HG02678 (cell line): ENCODE results near the gene PRKN.
A peak's percentile ranks its signal among the peaks of the same experiment; 100 is the strongest.

Source experiments
- ATAC-seq: cut with Tn5 transposase; IDR thresholded peaks from one replicate; pipeline ENCODE4 v1.9.1; 2021; ENCODE audit warnings: mild to moderate bottlenecking, moderate library complexity; ENCODE audit not compliant: unreplicated experiment

The PRKN gene

DNA sequence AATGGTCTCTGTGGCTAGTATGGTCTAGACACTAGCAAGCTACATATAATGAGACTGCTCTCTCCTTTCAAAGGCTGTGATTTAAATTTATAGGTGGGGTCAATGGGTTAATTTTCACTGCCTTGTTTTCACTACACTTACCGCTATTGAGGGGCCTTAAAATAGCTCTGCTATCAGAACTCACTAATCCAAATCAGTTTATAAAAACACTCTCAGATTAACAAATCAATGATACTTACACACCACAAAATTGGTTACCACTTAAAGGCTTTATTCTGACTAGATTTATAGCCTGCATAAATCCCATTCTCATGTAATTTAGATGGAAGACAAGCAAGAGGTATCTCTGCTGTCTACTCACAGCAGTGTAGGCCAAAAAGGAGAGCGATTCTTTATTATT, 1140.7 kb downstream of the PRKN start:
- ATAC-seq = no peak

DNA sequence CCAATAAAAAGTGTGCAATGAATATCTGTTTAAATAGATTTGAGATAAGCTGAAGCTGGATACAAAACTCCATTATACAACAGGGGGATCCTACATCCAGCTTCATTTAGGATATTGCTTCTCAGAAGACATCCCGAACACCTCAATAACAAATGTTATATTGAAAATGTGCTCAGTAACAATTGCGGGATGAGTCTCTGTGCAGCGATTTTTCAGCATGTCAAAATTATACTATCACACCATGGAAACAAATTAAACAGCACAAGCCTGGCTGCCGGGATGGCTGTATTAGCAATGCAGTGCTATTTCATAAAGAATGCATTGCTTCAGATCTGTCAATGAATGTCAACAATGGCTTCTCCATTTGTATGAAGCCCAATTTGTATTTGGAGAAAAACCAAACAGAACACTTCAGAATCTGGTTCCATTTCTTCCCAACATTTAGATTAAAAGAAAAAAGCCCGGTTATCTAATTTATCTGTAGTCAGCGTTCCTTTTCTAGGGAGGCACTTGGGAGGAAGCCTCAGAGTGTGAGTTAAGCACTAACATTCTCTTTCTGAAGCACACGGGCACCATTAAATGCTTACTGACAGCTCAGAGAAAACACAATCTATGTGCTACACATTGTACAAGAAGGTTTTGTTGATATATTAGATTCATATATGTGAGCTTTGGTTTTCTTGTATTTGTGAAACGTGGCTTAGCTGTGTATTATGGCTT, 1142.8 kb downstream of the PRKN start:
- ATAC-seq = no peak

DNA sequence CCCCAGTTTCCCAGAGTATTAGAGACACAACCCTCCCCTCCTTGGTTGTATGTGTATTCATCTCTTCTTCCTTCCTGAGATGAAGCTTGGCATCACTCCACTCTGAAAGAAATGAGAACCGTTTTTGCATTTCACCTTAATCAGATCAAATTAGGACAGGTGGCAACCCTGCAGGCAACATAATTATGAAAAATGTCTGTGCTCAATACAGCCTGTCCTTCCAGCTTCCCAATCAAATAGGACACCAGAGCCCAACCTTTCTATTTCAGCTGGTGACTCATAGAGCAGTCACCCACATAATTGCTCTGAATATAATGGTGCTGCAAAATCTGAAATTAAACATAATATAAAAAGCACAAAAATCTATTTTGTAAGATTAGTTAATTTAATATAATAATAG, 1143.5 kb downstream of the PRKN start:
- no peak for ATAC-seq

DNA sequence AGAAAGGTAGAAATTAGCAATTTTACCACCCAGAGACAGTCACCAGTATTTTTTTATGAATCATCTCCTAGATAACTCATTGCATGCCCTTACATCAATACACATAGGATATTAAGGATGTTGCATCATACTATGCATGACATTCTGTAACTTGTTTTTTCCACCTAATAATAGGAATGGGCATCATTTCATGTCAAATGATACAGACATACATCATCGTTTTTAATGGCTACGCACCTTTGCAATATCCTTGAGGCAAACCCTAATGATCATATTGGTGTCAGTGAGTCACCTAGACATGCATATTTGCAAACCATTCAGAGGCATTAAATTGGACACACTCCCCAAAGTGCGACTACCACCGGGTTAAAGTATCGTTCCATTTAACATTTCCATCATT, 1144.0 kb downstream of the PRKN start:
- ATAC-seq = no peak

DNA sequence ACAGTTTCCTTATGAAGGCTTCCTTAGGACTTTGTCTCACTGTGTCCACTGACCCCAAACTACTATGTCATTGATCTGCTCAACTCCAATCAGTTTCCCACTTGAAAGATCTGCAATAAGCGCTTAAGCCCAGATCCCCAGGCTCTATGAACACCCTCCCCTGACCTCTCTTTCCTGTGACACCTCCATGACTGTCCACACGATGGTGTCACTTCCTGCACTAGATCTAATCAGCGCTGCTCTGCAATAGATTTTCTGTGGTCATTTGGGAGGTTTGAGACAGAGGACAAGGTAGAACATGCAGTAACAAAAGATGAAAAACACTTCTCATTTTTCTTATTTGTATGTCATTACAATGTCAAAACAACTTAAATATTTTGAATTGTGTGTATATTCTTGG, 1149.1 kb downstream of the PRKN start:
- no peak for ATAC-seq

DNA sequence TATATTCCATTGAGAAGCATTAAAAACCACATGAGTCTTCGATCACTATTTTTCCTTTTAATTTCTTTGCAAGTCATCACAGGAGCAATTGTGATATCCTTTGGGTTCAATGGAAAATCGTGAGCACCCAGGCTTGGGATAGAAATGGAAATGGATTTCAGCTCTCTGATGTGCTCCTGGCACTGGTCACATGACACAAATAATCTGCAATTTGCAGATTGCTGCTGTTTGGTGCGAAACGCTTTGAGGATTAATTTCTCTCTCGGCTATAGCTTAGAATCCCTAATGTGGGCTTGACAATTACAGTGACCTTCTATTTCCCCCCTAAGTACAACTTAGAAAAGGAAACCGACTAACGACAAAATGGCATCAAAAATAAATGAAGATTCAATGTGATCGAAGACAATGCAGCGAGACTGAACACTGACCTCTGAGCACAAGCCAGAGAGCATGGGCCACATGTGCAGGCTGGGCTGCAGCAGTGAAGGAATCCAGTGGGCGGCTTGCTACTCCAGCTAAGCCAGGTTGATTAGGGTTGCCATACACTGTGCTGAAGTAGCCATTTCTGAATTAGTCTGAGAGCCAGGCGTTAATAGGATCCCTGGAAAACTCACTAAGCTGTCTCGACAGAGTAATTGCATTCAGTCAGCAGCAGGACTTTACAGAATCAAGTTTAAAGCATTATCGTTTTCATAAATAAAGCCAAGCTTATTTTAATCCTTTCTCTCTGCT, 1151.9 kb downstream of the PRKN start:
- ATAC-seq = no peak

DNA sequence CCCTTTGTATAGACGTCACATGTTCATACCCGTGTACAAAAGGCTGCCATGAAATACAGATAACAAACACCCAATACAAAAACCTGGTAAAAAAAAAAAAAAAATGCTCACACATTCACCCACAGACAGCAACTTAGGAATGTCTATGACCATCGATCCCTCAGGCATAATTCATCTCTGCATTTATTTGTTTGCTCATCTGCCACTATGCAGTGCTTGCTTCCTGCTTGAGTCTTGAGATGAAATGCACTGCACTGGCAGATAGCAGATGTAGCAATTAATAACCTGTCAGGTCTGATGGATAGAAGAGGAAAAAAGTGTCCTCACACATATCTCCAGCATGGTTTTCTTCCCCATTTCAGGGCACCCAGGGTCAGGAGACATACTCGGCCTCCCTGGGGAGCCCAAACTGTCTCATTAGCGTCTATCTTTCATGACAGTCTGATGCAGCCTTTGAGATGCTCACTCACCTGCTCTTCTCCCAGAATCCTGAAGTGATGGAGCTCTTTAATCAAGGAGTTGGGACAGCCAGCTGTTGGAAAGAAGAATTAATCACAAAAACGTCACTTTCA, 1158.6 kb downstream of the PRKN start:
- no peak for ATAC-seq

DNA sequence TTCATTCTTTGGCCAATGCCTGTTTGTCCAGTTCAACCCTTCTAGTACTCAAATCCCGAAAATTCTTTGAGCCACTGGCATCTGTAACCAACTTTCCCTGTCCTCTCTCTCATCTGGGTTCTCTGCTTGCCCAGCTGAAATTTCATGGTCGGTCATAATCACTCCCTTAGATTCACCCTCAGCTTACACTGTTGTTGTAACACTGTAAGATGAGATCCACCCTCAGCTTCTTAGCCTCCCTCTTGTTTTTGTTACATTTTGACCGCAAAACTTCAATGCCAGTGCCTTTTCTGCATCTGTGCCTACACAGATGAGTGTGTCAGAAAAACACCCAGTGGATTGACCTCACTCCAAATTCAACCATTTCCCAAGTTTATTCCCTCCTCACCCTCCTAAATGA, 1162.6 kb downstream of the PRKN start:
- ATAC-seq = no peak

DNA sequence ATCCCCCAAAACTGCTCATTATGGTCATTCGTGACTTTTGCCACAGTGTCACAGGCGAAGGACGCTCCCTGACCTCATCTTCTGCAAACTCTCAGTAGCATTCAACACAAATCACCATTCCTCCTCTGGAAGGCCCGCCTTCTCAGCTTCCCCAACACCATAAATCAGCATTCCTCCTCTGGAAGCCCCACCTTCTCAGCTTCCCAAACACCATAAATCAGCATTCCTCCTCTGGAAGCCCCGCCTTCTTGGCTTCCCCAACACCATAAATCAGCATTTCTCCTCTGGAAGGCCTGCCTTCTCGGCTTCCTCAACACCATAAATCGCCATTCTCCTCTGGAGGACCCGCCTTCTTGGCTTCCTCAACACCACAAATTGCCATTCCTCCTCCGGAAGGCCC, 1165.7 kb downstream of the PRKN start:
- ATAC-seq = no peak

DNA sequence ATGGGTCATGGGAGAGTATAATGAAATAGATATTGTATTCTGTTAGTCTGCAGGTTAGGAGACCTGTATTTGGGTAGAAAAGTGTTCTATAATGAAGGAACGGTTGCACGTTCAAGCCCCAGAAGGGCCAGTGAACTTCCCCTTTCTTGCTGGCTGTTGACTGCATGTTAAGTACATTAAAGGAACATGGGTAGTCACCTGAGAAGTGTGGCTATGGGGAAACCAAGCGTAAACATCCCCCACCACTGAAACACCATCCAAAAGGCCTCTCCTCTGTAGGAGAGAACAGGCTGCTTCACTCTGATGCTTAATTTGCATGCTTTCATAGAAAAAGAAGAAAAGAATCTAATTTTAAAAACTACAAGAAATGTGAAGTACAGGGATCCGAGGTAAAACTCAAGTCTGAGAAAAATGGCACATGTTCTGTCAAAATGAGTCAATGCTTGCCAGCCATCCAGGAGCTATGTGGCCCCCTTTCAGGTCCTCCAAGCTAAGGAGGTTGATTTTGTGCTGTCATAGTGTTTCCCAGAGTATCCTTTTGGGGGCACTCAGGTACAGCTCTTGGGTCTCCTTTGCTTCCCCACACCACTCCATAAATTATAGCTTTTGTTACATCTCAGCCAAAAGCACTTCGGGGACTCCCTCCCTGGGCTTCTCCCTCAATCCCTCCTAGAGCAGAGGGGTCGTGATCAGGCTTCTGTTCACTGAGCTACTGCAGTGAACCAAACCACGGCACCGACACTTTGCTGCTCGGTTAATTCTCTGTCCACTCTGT, 1170.0 kb downstream of the PRKN start:
- ATAC-seq = no peak

DNA sequence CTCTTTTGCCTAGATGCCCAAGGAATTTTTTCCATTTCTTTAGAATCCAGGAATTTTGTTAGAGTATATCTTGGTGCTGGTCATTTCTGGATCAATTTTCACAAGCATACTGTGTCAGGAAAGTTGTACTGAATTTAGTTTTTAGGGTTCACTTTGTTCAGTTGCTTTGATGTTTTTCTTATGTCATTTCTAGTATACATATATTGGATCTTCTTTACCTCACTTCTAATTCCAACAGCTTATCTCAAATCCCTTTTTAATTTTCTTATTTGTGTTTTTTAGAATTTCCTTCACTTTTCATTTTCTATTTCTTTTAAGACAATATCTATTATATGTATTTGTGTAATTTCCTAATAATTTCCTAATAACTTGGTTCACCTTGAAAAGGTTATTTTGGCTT, 1172.7 kb downstream of the PRKN start:
- no peak for ATAC-seq

DNA sequence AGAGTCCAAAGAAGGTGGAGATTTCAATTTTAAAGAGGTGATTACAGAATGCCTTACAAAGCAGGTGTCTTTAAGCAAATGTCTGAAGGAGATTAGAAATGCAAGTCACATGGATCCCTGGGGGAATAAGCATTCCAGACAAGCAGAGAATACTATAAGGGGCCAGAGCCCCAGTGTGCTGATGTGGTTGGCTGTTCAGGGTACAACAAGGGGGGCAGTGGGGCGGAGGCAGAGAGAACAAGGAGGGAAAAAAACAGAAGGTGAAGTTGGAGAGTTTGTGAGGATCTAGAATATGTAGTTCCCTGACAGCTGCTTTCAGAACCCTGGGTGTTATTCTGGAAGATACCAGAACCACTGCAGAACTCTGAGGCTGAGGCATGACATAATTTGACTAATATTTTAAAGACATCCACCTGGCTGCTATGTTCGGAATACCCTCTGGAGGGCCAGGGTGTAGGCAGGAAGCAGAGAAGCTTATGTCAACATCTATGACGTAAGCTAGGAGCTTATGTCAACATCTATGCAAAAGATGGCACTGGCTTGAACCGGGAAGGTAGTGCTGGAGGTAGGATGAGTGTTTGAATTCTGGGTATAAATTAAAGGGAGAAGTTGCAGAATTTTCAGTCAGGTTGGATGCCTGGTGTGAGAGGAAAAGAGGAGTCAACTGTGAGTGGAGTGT, 1177.5 kb downstream of the PRKN start:
- ATAC-seq = no peak

DNA sequence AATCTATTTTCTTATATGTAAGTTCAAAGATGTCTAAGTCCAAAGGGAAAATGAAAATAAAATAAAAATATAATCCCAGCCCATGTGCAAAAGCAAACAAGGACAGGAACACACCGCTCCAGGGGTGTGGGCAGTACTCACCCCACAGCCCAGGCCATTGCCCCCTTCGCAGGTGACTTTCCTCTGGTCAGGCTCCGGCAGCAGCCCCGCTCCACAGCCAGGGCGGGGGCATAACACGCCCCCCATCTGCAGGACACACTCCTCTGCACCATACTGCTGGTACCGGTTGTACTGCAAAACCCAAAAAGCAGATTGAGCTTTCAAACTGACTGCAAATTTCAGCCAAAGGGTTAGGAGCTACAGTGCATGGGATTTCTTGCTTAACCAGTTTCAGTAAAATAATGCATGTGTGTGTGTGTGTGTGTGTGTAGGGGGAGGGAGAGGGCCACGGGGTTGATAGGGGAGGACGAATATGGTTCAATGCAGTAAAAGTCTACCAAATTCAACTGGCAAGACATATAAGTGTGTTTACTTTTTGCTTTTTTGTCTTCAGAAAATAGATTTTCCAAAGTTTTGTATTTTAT, 1178.8 kb downstream of the PRKN start:
- no peak for ATAC-seq

DNA sequence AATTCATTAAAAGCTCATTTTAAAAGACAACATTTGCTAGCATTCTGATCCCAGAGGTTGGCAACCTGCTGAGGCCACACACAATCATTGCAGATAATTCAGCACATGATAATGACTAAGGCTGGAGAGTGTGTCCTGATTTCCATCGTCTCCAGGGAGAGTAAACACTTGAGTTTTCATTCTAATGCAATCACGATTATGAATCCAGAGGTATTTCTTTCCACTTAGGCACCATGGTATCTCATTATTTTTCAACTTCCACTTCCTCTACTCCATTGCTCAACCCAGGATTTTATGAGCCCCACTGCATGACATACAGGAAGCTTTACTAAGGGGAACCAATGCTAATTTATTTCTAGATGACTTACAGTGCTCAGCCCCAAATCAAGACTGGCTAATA, 1179.9 kb downstream of the PRKN start:
- ATAC-seq = no peak

DNA sequence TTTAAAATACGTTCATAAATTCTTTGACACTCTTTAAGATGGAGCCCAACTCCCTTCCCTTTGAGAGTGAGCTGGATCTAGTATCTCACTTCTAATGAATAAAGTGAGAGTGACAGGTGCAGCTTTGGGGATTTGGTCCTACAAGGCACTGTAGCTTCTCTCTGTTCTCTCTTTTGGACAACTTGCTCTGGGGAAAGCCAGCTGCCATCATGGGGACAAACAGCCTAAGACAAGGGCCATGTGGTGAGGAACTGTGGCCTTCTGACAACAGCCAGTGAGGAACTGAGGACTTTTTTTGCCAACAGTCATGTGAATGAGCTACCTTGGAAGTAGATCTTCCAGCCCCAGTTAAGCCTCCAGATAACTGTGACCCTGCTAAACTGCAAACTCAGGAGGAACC, 1180.9 kb downstream of the PRKN start:
- ATAC-seq = no peak

DNA sequence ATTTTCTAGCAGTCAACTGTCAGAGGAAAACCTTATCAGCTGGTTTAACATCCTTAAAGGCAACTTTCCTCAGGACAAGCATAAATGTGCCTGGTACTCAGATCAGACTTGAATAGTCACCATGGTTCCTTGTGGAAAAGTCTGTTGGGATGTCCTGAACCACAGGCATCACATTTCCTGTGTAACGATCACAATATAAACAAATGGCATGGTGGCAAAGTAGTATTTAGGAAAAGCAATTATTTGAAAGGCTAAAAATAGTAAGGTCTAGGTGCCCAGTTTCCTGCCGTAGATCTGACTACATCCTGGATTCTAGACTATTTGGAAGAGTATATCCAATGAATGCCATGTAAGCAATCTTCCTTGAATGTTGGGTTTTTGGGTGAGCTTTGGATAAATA, 1181.8 kb downstream of the PRKN start:
- ATAC-seq = no peak

DNA sequence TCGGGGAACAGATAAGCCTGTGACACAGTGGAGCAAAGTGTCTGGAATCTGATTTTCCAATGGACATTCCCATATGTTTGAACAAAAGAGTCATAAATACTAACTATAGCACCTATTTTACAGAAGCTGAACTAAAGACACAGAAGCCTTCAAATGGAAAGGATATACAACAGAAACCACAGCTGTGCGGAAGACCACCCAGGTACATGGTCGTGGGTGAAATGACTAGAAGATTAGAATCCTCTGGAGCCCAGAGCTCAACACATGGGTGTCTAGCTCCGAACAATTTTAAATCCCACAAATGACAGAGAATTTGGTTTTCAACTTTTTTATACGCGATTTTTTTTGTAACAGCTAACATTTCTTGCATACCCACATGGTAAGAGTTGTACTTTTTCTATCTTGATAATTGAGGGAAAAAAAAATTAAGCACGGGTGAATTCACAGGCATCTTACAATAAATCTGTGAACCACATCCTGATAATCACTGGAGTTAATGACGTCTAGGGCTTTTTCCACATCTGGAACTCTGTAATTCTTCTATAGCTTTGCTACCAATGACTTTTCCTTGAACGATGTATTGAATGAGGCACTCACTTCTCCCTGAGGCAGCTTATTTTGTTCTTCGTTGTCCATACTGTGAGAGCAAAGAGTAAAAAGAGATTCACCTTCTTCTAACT, 1182.6 kb downstream of the PRKN start:
- ATAC-seq = no peak

DNA sequence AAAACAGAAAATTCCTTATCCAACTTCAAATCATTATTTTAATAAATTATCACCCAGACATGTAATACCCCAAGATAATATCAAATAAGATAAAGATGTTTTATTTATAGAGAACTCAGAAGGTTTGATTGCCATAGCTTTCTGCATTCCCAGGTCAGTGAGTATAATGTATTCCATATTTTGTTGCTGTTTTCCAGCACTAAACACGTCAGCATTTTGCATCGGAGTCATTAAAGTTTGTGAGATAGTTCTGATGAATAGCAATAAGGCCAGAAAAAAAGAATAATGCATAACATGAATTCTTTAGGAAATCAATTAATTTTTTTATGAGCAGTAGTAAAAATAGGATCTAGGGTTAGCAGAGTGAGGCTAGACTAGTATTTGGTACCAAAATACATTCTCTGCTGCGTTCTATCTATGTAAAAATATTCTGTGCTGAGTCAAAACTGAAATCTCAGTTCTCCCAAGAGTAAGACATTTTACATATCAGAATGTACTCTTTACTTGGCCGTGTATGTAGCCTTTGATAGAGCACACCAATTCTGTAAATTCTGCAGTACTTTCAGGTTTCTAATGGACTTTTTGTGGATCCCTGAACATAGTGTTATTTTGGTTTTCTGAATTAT, 1183.8 kb downstream of the PRKN start:
- peak; percentile 62 for ATAC-seq

DNA sequence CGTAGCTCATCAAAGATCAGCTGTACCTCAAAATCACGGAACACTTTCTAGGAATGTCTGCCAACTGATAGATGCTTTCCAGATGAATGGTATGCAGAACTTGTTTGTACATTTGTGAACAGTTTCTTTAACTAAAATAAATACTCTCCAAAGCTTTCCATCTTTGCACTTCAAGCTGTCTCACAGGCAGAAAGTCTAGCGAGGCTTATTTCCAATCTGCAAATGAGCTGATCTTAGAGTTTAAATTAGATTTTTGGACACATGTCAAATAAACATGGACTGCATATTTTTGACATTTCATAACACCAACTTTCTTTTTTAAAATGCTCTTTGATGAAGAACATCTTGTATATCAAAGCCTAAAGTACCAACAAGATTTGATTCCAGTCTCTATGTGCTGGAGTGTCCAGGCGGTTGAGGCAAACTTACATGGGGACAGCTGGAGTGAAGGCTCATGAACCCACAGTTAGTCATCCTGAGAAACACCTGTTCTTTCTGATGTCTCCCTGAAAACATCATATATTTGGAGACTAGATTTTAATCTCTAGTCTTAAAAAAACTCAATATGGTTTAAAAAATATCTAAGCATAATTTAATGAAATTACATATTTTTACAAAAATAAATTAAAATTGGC, 1185.1 kb downstream of the PRKN start:
- ATAC-seq = no peak
